ENCODE results near the gene FAM114A1.
"Not testable (repeated sequence)": the region's sequence is repeated elsewhere in the genome, so short reads cannot be mapped to it uniquely, and the experiment has no call there.

The FAM114A1 gene

DNA sequence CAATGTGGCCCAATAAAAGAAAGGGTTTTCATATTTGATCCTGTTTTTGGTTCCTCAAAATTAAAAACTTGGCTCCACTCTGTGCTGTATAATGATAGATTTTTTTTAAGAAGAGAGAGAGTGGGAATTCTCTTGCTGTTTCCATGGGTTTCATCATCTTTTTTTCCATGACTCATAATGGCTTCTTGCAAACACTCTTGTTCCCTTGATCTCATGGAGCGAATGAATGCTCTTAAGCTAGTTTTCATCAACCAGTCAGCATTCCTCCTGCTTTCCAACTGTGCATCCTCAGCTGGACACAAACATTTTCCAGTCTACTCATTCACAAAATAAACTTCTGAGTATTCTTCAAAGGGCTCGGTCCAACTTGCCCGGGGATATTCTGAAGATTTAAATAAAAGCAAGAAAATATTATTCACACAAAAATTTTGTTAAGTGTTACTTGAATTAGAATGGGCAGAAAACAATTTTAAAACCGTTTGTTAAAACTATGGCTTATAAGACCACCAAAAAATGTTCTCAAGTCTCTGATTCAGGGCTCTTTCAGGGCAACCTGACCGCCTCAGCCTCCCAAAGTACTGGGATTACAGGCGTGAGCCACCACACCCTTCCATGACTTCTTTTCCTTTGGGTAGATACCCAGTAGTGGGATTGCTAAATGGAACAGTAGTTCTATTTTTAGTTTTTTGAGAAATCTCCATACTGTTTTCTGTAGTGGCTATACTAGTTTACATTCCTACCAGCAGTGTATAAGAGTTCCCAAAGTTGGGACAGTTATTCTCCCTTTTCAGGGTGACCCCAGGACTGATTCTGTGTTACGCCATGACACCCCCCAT is 99.9 kb downstream of the FAM114A1 start:
- DNase-seq (ENCODE audit: low spot score): no peak

- DNase-seq (ENCODE audit: low spot score): no peak
These were observed 101.1 kb downstream of the FAM114A1 start for GRCh38 chr4:38968668-38969067.

GRCh38 chr4:38976308-38976707 is 108.7 kb downstream of the FAM114A1 start:
- DNase-seq (ENCODE audit: low spot score): no peak

DNA sequence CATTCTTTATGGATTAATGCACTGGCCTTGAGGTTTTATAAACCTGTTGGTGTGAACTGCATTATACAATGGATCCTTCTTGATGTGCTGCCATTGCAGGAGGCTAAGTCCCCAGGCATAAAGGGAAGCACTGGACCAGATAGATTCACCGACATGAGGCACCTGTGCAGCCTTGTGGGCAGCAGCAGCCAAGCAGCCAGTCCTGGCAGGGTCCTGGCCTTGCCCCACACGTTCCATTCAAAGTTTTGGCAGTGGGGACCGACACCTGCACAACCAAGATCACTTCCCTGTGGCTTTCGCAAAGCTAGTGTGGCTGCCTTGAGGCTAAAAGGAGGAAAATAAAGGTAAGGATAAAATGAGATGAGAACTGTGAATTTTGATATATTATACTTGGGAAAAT is 111.5 kb downstream of the FAM114A1 start:
- DNase-seq (ENCODE audit: low spot score): no peak

DNA sequence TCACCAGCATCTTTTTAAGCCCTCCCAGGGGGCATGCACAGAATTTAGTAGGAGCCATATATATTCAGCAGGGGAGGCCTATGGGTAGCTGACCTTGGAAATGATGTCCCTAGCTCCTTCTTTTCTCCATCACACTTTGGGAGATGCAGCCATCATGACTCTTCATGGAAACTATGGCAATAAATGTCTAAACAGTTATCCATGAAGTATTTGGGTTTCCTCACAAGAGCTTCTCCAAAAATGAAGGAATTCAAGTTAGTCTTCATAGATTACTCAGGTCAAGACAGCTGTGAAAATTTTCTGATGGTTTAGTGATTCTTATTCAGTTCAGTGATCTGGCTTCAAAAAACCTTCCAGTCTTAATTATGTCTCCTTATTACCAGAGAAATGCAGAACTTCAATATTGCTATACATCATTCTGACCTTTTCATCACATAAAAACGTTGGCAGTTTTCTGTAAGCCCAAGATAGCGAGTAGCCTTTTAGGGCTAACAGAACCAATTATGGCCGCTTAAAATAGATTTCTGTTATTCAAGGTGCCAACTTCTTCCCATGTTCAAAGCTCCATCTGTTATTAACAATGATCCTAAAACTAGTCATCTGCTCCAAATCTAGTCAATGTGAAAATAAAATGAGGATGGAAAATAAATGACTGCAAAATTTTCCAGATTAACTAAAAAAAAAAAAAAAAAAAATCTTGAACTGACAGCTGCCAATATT is 112.1 kb downstream of the FAM114A1 start:
- DNase-seq (ENCODE audit: low spot score): no peak

DNA sequence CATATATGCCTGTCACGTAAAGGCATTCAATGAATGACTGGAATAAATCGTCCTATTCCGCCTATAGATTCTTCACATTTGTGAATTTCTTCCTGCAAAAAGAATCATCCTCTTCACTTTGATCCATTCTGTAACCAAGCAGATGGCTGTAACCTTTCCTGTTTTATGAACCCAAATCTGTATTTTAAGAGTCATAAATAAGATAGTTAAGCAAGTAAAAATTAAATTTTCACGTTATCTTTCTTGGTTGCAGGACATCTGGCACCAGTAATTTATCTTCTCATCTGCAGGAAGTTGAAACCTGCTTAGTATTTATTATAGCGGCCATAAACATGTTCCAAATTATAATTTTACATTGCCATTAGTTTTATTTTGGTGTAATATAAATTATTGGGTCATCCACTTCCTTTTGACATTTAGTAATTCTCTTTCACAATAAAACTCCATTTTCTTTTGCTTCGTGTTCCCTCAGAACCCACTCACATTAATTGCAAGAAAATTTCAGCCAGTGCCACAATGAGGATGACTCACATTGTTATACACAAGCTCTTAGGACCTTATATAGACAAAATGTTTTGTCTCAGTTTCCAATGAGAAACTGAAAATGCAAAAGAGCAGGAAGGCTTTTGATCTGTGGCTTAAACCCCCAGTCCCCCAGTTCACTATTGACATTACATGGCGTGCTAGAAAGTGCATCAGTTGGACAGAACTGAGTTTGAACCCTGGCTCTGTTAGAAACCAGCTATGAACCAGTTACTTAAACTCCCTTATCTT is 113.5 kb downstream of the FAM114A1 start:
- no peak for DNase-seq (ENCODE audit: low spot score)

DNA sequence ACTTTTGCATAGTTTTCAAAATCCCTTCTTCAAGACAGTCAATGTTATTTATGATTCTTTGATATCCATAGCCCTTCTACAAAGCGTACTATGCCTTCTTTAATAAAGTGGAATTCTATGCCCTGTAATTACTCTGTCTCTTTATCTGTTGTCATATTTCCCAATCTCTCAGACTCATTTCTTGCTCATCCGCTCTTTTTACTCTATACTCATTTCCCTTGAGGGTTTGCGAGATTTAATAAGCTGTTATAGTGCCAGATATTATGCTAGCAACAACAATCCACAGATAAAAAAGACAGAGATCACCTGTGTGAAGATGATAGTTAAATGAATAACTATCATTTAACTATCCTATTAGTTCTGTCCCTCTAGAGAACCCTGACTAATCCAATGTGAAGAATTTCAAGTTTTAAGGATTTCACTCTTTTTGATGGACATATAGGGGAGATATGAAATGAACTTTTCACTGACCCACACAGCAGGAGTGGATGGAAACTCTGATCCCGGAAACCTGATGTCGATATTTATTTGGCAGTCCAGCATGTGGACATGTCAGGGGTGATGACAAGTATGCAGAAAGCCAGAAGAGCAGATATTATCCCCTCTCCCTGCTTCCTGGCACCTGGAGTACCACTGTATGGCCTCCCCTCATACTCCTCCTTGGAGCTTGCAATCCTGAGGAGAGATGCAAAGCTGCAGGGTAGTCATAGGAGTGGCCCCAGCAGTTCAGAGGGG is 114.9 kb downstream of the FAM114A1 start:
- no peak for DNase-seq (ENCODE audit: low spot score)

GRCh38 chr4:38983291-38983690 is 115.7 kb downstream of the FAM114A1 start:
- DNase-seq (ENCODE audit: low spot score): no peak

- DNase-seq (ENCODE audit: low spot score): no peak
These were observed 116.4 kb downstream of the FAM114A1 start for GRCh38 chr4:38983787-38984598.

DNA sequence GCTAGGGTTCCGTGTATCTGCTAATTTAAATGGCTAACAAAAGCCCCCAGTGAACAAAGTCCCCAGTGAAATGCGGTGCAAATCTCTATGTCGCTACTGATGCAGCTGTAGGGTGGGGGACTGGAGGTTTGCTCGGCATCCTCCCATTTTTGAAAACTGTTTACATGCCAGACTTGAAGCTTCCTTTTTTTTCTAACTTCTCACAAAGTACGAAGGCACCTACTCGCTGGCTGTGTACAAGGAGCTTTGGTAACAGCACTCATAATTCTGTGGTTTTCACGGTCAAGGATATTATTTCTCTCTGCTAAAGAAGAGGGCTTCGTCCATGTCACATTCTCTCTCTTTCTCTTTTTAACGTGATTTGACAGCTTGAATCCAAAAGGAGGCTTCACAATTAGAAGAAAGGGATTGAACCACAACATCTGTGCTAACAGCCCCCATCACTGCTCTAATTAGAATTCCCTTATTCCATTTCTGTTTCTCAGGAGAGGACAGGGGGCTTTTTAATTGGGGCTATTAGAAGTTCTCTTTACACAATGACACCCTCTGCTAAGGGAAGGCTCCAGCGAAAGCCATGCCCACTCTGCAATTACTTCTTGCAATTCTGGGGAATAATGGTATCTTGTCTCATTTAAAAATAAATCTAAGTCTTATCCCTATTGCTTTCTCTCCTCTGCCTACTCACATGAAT is 117.9 kb downstream of the FAM114A1 start:
- DNase-seq (ENCODE audit: low spot score): no peak

- DNase-seq (ENCODE audit: low spot score): no peak
These were observed 119.9 kb downstream of the FAM114A1 start for GRCh38 chr4:38987491-38987890.

- DNase-seq (ENCODE audit: low spot score): not testable (repeated sequence)
These were observed 120.7 kb downstream of the FAM114A1 start for GRCh38 chr4:38988353-38988752.

DNA sequence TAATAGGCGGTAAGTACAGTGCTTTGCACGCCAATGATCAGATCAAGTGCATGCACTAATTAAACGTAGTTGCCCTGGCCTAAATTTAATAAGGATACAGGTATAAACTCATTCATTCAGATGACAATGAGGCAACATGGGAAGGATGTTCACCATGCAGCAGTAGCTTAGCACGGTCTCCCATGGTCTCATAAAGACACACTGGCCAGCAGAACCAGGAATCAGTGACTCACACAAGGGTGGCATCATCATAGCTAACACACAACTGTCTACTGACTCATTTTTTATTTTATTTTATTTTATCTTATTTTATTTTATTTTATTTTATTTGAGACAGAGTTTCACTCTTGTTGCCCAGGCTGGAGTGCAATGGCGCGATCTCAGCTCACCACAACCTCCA is 121.9 kb downstream of the FAM114A1 start:
- DNase-seq (ENCODE audit: low spot score): no peak

- DNase-seq (ENCODE audit: low spot score): no peak
These were observed 122.6 kb downstream of the FAM114A1 start for GRCh38 chr4:38990241-38990640.

GRCh38 chr4:38993683-38994082 is 126.1 kb downstream of the FAM114A1 start:
- no peak for DNase-seq (ENCODE audit: low spot score)

DNA sequence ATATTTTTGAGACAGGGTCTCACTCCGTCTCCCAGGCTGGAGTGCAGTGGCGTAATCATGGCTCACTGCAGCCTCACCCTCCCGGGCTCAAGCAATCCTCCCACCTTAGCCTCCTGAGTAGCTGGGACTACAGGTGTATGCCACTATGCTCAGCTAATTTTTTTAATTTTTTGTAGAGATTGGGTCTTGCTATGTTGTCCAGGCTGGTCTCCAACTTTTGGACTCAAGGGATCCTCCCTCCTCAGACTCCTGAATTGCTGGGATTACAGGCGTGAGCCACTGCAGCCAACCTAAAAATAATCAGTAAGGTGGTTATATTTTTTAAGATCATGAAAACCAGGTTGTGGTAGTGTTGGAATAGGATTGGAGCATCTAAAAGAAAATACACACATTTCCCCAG is 126.5 kb downstream of the FAM114A1 start:
- DNase-seq (ENCODE audit: low spot score): no peak
